ENCODE results near the gene CPNE7. TPM values are rescaled to one million over a fixed set of nuclear protein-coding genes. Genes with fewer than 3 reads are reported as not detected.

CPNE7 gene
- total RNA-seq, 1 donor from 2014 or later, result 11.5 TPM

GRCh38 chr16:89571636-89572035 lies 3.9 kb upstream of the CPNE7 start:
- Histone ChIP-seq H3K4me3 (ENCODE audit: low read depth, low read length) (no peak overlapping the region), H3K27me3 (ENCODE audit: control insufficient read depth, insufficient read depth, low read length) (peaks cover 56% of the 10 kb centered on the region), H3K36me3 (ENCODE audit: control insufficient read depth, insufficient read depth, low read length) (no peaks in the 10 kb centered on the region)
- no peak for TF ChIP-seq CTCF (IDR thresholded peaks at IDR 0.05; ENCODE audit: insufficient read depth, low read length, poor library complexity, severe bottlenecking)
- DNase-seq (ENCODE audit: low read depth), result no peak

GRCh38 chr16:89572073-89572484 lies 3.5 kb upstream of the CPNE7 start:
- no peaks in the 10 kb centered on the region for H3K36me3 ChIP-seq (ENCODE audit: control insufficient read depth, insufficient read depth, low read length)
- TF ChIP-seq CTCF (IDR thresholded peaks at IDR 0.05; ENCODE audit: insufficient read depth, low read length, poor library complexity, severe bottlenecking), result no peak
- DNase-seq (ENCODE audit: low read depth), result no peak
- peaks cover 57% of the 10 kb centered on the region for H3K27me3 ChIP-seq (ENCODE audit: control insufficient read depth, insufficient read depth, low read length)
- H3K4me3 ChIP-seq (ENCODE audit: low read depth, low read length), result no peak overlapping the region

GRCh38 chr16:89572485-89573205 lies 2.9 kb upstream of the CPNE7 start:
- Histone ChIP-seq H3K4me3 (ENCODE audit: low read depth, low read length) (no peak overlapping the region), H3K27me3 (ENCODE audit: control insufficient read depth, insufficient read depth, low read length) (peaks cover 55% of the 10 kb centered on the region), H3K36me3 (ENCODE audit: control insufficient read depth, insufficient read depth, low read length) (no peaks in the 10 kb centered on the region)
- no peak for DNase-seq (ENCODE audit: low read depth)
- TF ChIP-seq CTCF (IDR thresholded peaks at IDR 0.05; ENCODE audit: insufficient read depth, low read length, poor library complexity, severe bottlenecking), result no peak

DNA sequence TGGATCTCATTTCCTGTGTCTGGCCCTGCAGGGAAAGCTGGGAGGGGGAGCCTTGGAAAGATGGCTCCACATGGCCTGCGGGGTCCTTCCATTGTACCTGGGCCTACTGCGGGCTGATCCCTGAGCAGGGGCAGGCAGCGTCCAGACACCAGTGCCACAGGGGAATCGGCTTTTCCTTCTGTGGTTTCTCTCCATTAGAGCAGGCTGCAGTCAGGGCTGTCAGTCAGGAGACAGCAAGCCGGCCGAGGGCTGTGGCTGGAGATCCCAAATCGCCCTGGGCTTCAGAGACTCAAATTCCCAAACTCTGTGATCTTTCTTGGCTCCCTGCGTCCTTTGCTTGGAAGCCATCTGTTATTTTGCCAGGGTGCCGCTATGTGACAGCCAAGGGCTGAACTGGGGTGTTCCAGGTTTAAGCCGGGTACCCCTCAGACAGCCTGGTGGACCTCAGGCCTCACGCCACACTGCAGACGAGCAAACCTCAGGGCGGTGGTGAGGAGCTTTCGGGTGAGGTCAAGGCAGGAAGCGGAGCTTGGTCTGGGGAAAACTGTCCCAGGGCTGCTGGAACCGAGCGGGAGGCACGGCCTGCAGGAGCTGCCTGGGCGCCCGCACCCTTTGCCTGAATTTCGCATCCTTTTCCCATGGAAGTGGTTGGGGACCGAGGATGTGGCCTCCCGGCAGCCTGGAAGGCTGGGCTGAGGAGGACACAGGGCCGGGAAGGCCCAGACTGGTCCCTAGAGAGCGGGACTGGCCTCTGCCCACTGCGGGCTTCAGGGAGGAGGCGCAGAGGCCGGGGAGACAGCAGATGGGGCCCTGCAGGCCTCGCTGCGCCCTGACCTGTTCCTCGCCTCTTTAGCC lies 1.5 kb upstream of the CPNE7 start:
- H3K4me3 ChIP-seq (ENCODE audit: low read depth, low read length), result no peak overlapping the region
- no peak for DNase-seq (ENCODE audit: low read depth)
- no peaks in the 10 kb centered on the region for H3K36me3 ChIP-seq (ENCODE audit: control insufficient read depth, insufficient read depth, low read length)
- peaks cover 47% of the 10 kb centered on the region for H3K27me3 ChIP-seq (ENCODE audit: control insufficient read depth, insufficient read depth, low read length)
- TF ChIP-seq CTCF (IDR thresholded peaks at IDR 0.05; ENCODE audit: insufficient read depth, low read length, poor library complexity, severe bottlenecking), result no peak

DNA sequence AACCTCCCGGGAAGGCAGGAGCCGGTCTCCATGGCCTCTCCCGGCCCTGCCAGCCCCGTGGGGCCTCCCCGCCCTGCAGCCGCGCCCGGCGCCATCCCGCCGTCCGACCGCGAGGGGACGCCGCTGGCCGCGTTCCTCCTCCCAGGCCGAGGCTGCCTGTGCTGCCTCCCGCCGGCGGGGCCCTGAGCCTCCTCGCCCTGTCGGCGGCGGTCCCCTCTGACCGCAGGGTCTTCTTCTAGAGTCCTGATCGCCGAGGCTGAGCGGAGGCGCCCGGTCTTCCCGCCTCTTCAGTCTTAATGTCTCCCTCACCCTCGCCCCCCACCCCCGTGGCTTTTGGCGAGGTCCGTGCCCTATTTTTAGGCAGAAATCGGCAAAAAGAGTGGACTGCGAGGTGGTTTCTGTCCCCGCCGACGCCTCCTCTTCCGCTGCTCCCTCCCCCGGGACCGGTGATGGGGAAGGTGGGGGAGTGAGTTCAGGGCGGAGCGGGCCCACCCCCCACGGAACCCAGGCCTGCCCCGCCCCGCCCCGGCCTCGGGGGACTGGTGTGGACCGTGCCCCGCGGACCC lies 794 bp upstream of the CPNE7 start:
- no peaks in the 10 kb centered on the region for H3K36me3 ChIP-seq (ENCODE audit: control insufficient read depth, insufficient read depth, low read length)
- H3K4me3 ChIP-seq (ENCODE audit: low read depth, low read length), result peak overlapping the region; percentile 20
- H3K27me3 ChIP-seq (ENCODE audit: control insufficient read depth, insufficient read depth, low read length), result peaks cover 40% of the 10 kb centered on the region
- TF ChIP-seq CTCF (IDR thresholded peaks at IDR 0.05; ENCODE audit: insufficient read depth, low read length, poor library complexity, severe bottlenecking), result peak; percentile 32
- DNase-seq (ENCODE audit: low read depth), result no peak
